CD14-positive monocyte (primary cell): Measurements from ENCODE around the gene TTC7B. TPM values are rescaled to one million over a fixed set of nuclear protein-coding genes. Genes with fewer than 3 reads are reported as not detected.

Experiments
- DNase-seq, 3 donors: peaks; one replicate each; pipeline ENCODE4 v3.0.0-alpha.2; 2011 to 2022
- H2AFZ ChIP-seq: 2 replicates; pipeline ENCODE4 v1.6.0; 2012; ENCODE audit warnings: mild to moderate bottlenecking, low read depth, low read length, inconsistent platforms; ENCODE audit not compliant: insufficient read depth, poor library complexity, severe bottlenecking
- H3K27ac ChIP-seq, 2 donors: 1 replicate in 1 of 2; 2 replicates in 1 of 2; pipeline ENCODE4 v1.5.1; 2012 to 2013; ENCODE audit warnings: low read length in 2 of 2, control low read depth in 1 of 2, inconsistent platforms in 1 of 2, low read depth in 1 of 2, mild to moderate bottlenecking in 1 of 2
- H3K27me3 ChIP-seq, 2 donors: one replicate each; pipeline versions ENCODE4 v1.6.0 to v1.6.1; 2011 to 2013; ENCODE audit warnings: low read length in 2 of 2; ENCODE audit not compliant: control insufficient read depth in 2 of 2, insufficient read depth in 2 of 2
- H3K36me3 ChIP-seq, 2 donors: replicated peaks in 1 of 2; 1 replicate in 1 of 2; 2 replicates in 1 of 2; pipeline versions ENCODE4 v1.5.1 to v1.6.1; 2012 to 2013; ENCODE audit warnings: low read length in 2 of 2, control low read depth in 1 of 2, inconsistent platforms in 1 of 2, mild to moderate bottlenecking in 1 of 2; ENCODE audit not compliant: insufficient read depth in 2 of 2, control insufficient read depth in 1 of 2
- H3K4me1 ChIP-seq, 2 donors: 1 replicate in 1 of 2; 2 replicates in 1 of 2; pipeline versions ENCODE4 v1.5.1 to v1.6.1; 2012 to 2013; ENCODE audit warnings: low read length in 2 of 2, control low read depth in 1 of 2, inconsistent platforms in 1 of 2, mild to moderate bottlenecking in 1 of 2, moderate library complexity in 1 of 2; ENCODE audit not compliant: insufficient read depth in 2 of 2, control insufficient read depth in 1 of 2
- H3K4me2 ChIP-seq: replicated peaks from 2 replicates; pipeline ENCODE3; 2012; ENCODE audit warnings: low read length, moderate library complexity, mild to moderate bottlenecking; ENCODE audit not compliant: poor library complexity, severe bottlenecking; ENCODE audit errors: extremely low read depth
- H3K4me3 ChIP-seq, 3 experiments: fragments of 200-600 bp in 1 of 3; sonication (generic) in 1 of 3; replicated peaks in 1 of 3; 1 replicate in 2 of 3; 2 replicates in 1 of 3; pipeline ENCODE4 v1.5.1; 2011 to 2013; ENCODE audit warnings: low read length in 3 of 3, mild to moderate bottlenecking in 3 of 3, control low read depth in 2 of 3, low read depth in 2 of 3, inconsistent platforms in 1 of 3, moderate library complexity in 1 of 3
- H3K79me2 ChIP-seq: 2 replicates; pipeline ENCODE4 v1.6.0; 2012; ENCODE audit warnings: mild to moderate bottlenecking, control low read depth, inconsistent platforms, low read length, moderate library complexity; ENCODE audit not compliant: insufficient read depth
- H3K9ac ChIP-seq: 2 replicates; pipeline ENCODE4 v1.6.0; 2017; ENCODE audit warnings: low read length, mild to moderate bottlenecking; ENCODE audit not compliant: insufficient read depth, poor library complexity, severe bottlenecking
- H3K9me3 ChIP-seq, 2 donors: replicated peaks in 1 of 2; 1 replicate in 1 of 2; 2 replicates in 1 of 2; pipeline versions ENCODE4 v1.5.1 to v1.6.1; 2012 to 2013; ENCODE audit warnings: low read length in 2 of 2, control low read depth in 1 of 2; ENCODE audit not compliant: control insufficient read depth in 1 of 2, insufficient read depth in 1 of 2
- H4K20me1 ChIP-seq: 2 replicates; pipeline ENCODE4 v1.6.0; 2012; ENCODE audit warnings: mild to moderate bottlenecking, low read length, control low read depth, moderate library complexity; ENCODE audit not compliant: insufficient read depth
- H3K27ac Mint-ChIP-seq, 7 donors: one replicate each; pipeline ENCODE4 v1.8.0; 2020; ENCODE audit warnings: mild to moderate bottlenecking in 7 of 7, mixed read lengths in 7 of 7, moderate library complexity in 6 of 7, inconsistent platforms in 2 of 7
- H3K27me3 Mint-ChIP-seq, 3 donors: one replicate each; pipeline ENCODE4 v1.8.0; 2021 to 2022; ENCODE audit warnings: low read depth in 3 of 3, mild to moderate bottlenecking in 3 of 3, mixed read lengths in 3 of 3, moderate library complexity in 3 of 3, inconsistent platforms in 1 of 3
- H3K36me3 Mint-ChIP-seq, 2 donors: one replicate each; pipeline ENCODE4 v1.8.0; 2020; ENCODE audit warnings: mixed read lengths in 2 of 2, inconsistent platforms in 1 of 2, mild to moderate bottlenecking in 1 of 2
- H3K4me1 Mint-ChIP-seq: one replicate; pipeline ENCODE4 v1.8.0; 2020; ENCODE audit warnings: mild to moderate bottlenecking, mixed read lengths
- H3K4me3 Mint-ChIP-seq, 2 donors: one replicate each; pipeline ENCODE4 v1.8.0; 2020; ENCODE audit warnings: mild to moderate bottlenecking in 2 of 2, mixed read lengths in 2 of 2, moderate library complexity in 1 of 2
- H3K9me3 Mint-ChIP-seq, 7 donors: one replicate each; pipeline ENCODE4 v1.8.0; 2020 to 2022; ENCODE audit warnings: mixed read lengths in 7 of 7, mild to moderate bottlenecking in 6 of 7, moderate library complexity in 6 of 7, inconsistent platforms in 2 of 7
- WGBS: methylation state at CpG from one replicate; pipeline ENCODE4 v1.1.5; 2013; ENCODE audit warnings: missing lambda C conversion rate; ENCODE audit not compliant: insufficient coverage; 5-methylcytosine and 5-hydroxymethylcytosine counted together
- intact Hi-C, 2 donors: fragments of 100-400 bp; cut with micrococcal nuclease; formaldehyde crosslinking; loops; one replicate each; pipeline versions ENCODE4 v1.15.0 to v1.15.1; 2023
- polyA plus RNA-seq, 3 donors: library from polyadenylated mRNA; depleted of rRNA in 1 of 3; unstranded in 2 of 3; stranded (reverse) in 1 of 3; fragments of 300-500 nt in 2 of 3; fragments of >200 nt in 1 of 3; fragmentation: Illumina TruSeq in 2 of 3; gene quantifications; 1 replicate in 2 of 3; 2 replicates in 1 of 3; pipeline ENCODE4 v1.2.3, GENCODE V29; 2012 to 2021
- TF ChIP-seq, protein P1 (sequence below): fragments of 200-600 bp; IDR thresholded peaks from one replicate; pipeline ENCODE4 v1.8.0; 2022; ENCODE audit warnings: antibody characterized with exemption, mild to moderate bottlenecking

TTC7B gene
- polyA plus RNA-seq, 3 donors, result 0.87 to 2.6 (median 1.2) TPM

DNA sequence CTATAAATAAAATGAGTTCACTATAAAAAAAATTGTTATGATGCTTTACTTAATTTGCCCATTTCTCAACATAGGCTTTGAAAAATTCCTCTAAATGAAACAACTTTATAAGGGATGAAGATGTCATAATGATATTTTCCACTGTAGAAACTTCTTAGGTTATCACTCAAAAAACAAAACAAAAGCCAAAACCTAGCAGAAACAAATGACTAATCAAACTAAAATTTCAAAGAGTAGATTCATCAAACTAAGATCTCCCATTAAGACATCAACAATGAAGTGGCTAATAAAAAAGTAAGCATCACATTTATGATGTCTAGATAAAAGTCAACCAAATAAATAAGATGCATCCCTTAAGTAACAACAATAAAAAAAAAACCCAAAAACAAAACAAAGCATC, 36.9 kb upstream of the TTC7B start:
- Histone ChIP-seq H3K79me2 (no peaks in the 10 kb centered on the region), H3K4me1 (no peaks in the 10 kb centered on the region), H3K4me3 (no peak overlapping the region), H4K20me1 (no peaks in the 10 kb centered on the region), H3K4me2 (no peak overlapping the region), H3K36me3 (no peaks in the 10 kb centered on the region), H3K9ac (no peak overlapping the region), H3K9me3 (no peaks in the 10 kb centered on the region), H2AFZ (no peak overlapping the region), H3K27ac (no peak overlapping the region), H3K27me3 (no peaks in the 10 kb centered on the region)
- no peak overlapping the region for H3K27ac Mint-ChIP-seq
- TF ChIP-seq, protein P1, sequence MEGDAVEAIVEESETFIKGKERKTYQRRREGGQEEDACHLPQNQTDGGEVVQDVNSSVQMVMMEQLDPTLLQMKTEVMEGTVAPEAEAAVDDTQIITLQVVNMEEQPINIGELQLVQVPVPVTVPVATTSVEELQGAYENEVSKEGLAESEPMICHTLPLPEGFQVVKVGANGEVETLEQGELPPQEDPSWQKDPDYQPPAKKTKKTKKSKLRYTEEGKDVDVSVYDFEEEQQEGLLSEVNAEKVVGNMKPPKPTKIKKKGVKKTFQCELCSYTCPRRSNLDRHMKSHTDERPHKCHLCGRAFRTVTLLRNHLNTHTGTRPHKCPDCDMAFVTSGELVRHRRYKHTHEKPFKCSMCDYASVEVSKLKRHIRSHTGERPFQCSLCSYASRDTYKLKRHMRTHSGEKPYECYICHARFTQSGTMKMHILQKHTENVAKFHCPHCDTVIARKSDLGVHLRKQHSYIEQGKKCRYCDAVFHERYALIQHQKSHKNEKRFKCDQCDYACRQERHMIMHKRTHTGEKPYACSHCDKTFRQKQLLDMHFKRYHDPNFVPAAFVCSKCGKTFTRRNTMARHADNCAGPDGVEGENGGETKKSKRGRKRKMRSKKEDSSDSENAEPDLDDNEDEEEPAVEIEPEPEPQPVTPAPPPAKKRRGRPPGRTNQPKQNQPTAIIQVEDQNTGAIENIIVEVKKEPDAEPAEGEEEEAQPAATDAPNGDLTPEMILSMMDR, result no peak
- no peak for DNase-seq
- no peak overlapping the region for H3K4me3 Mint-ChIP-seq
- H3K4me1 Mint-ChIP-seq, result no peaks in the 10 kb centered on the region
- intact Hi-C loops, result no loop called here
- peaks cover 0 to 4% of the 10 kb centered on the region in 2 donors for H3K36me3 Mint-ChIP-seq
- H3K27me3 Mint-ChIP-seq, result peaks cover 0 to 2% (median 0%) of the 10 kb centered on the region in 3 donors
- H3K9me3 Mint-ChIP-seq, result peaks cover 0 to 2% (median 0%) of the 10 kb centered on the region in 7 donors

DNA sequence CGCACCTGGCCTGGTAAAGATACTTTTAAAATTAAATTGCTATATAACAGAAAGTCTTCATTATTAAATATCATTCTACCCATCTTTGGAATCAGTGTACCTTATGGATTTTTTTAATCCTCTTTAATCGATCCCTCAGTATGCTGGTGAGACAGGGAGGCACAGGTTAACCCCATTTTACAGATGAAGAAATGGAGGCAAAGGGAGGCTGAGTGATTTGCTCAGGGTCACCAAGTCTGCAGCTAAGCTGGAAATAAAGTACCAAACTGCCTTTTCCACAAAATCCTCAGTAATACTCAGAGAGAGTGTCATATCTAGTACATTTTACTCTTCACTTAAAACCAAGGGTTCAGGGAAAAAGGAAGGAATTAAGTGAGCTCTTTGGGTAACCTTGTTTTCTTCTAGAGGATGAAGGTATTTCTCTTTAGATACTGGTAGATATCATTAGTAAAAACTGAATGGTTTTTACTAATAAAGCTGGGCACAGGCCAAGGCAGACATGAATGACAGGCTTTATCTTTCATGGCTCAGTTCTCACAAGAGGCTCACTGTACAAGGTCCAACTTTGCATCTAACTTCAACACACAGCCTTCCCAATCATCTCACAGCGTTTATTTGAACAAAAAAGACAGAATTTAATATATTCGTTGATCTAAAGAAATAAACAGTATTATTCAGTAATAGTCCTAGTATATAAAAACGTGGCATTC, 35.3 kb upstream of the TTC7B start:
- H3K36me3 Mint-ChIP-seq, result peaks cover 0 to 4% of the 10 kb centered on the region in 2 donors
- no peaks in the 10 kb centered on the region for H3K36me3 ChIP-seq
- no peaks in the 10 kb centered on the region for H3K79me2 ChIP-seq
- no peak overlapping the region for H3K9ac ChIP-seq
- H4K20me1 ChIP-seq, result no peaks in the 10 kb centered on the region
- H3K9me3 ChIP-seq, result no peaks in the 10 kb centered on the region
- H3K9me3 Mint-ChIP-seq, result peaks cover 0 to 2% (median 0%) of the 10 kb centered on the region in 7 donors
- no peaks in the 10 kb centered on the region for H3K4me1 Mint-ChIP-seq
- no peak overlapping the region for H3K27ac ChIP-seq
- H3K27me3 Mint-ChIP-seq, result peaks cover 0 to 2% (median 0%) of the 10 kb centered on the region in 3 donors
- no peak overlapping the region for H2AFZ ChIP-seq
- H3K4me2 ChIP-seq, result no peak overlapping the region
- no peaks in the 10 kb centered on the region for H3K27me3 ChIP-seq
- no peak overlapping the region for H3K27ac Mint-ChIP-seq
- intact Hi-C loops, result no loop called here
- H3K4me1 ChIP-seq, result no peaks in the 10 kb centered on the region
- DNase-seq, result no peak
- TF ChIP-seq, protein P1, result no peak
- H3K4me3 ChIP-seq, result no peak overlapping the region
- H3K4me3 Mint-ChIP-seq, result no peak overlapping the region
- WGBS, result no CpG with 5 or more reads among the region's 5 CpGs
